Myocyte (in vitro differentiated cells): ENCODE results near the gene TUFT1. TPM values are rescaled to one million over a fixed set of nuclear protein-coding genes. Genes with fewer than 3 reads are reported as not detected.

Source experiments
- DNase-seq: peaks from one replicate; pipeline ENCODE4 v3.0.0-alpha.2; 2012; ENCODE audit warnings: low read depth
- total RNA-seq: library from RNA; depleted of rRNA; stranded (reverse); fragments of >200 nt; gene quantifications from 2 replicates; pipeline ENCODE4 v1.2.3, GENCODE V29; 2014

The TUFT1 gene
- total RNA-seq, 1 donor from 2014 or later: 31.4 TPM

- no peak for DNase-seq
These were observed 3.6 kb upstream of the TUFT1 start for GRCh38 chr1:151536499-151536898.

DNA sequence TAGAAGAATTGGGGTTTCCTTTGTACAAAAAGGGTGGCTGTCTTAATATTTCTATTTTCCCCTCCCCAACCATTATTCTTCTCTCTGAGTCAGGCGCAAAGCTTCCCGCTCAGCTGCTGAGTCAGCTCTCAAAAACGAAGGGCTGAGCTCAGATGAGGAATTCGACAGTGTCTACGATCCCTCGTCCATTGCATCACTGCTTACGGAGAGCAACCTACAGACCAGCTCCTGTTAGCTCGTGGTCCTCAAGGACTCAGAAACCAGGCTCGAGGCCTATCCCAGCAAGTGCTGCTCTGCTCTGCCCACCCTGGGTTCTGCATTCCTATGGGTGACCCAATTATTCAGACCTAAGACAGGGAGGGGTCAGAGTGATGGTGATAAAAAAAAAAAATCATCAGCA lies 3.0 kb upstream of the TUFT1 start:
- peak; percentile 77 for DNase-seq

DNA sequence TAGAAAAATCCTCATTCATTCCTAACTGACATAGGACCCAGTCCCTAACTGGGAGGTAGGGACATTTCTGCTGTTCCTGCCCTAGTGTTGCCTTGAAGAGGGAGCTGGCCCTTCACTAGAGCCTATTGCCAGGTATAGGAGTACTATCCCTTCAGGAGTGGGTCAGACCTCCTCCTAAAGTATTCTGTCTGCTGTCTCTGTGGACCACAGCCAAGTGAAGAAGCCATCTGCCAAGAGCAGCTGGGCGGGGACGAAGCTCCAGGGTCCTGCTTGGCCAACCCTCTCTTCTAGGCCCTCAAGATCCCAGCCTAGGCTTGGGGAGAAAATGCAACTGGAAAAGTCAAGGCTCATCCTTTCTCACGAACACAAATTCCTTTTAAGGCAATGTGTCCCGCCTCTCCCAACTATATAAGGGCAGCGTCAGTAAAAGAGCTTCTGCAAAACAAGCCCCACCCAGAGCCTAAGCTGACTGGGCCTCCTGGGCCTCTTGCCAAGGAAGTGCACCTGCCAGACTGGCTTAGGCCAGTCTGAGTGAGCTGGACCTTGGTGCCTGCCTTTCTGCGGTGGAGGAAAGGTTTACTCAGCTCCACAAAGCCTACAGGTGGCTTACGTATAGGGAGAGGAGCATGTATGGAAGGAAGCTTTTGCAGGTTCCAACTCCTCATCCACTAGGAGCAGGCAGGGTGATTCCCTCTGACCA lies 638 bp upstream of the TUFT1 start:
- DNase-seq: peak; percentile 98

DNA sequence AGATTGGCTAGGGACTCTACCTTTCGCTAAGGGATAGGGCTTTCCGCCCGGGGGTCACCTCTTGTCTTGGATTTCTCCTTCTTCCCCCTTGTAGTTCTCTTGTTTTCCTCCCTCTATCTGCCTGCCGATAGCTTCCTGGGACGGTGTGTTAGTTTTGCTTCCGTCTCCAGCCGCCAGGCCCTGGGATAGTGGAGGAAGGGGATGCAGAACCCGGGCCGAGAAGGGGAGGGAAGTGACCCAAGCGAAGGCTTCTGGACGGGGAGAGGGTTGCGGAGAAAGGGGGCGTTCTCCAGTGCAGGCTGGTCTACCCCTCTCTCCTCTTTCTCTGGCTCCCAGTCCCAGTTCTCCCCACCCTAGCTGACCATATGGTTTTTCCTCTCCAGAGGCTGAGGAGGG lies 871 bp downstream of the TUFT1 start:
- DNase-seq: peak; percentile 31

- DNase-seq: no peak
These were observed 1.6 kb downstream of the TUFT1 start for GRCh38 chr1:151541752-151542151.

DNA sequence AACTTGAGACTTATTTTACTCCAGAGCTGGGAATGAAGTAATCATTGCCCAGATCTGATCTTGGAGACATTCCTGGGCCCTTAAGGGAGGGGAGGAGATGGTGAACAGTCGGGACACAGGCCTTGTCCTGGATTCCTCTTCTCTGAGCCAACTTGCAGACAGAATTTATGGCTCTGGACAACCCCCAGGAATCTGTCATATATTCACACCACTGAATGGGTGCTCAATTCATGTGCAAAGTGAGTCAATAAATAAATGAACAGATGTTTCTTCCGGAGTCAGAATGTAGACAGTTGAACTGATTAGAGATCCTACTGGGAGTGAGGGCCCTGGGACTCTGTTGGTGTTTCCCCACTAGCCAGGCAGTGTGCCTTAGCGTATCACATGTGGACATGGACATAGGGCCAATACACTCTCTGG lies 2.6 kb downstream of the TUFT1 start:
- DNase-seq: peak; percentile 69

- no peak for DNase-seq
These were observed 5.4 kb downstream of the TUFT1 start for GRCh38 chr1:151545542-151545941.

DNA sequence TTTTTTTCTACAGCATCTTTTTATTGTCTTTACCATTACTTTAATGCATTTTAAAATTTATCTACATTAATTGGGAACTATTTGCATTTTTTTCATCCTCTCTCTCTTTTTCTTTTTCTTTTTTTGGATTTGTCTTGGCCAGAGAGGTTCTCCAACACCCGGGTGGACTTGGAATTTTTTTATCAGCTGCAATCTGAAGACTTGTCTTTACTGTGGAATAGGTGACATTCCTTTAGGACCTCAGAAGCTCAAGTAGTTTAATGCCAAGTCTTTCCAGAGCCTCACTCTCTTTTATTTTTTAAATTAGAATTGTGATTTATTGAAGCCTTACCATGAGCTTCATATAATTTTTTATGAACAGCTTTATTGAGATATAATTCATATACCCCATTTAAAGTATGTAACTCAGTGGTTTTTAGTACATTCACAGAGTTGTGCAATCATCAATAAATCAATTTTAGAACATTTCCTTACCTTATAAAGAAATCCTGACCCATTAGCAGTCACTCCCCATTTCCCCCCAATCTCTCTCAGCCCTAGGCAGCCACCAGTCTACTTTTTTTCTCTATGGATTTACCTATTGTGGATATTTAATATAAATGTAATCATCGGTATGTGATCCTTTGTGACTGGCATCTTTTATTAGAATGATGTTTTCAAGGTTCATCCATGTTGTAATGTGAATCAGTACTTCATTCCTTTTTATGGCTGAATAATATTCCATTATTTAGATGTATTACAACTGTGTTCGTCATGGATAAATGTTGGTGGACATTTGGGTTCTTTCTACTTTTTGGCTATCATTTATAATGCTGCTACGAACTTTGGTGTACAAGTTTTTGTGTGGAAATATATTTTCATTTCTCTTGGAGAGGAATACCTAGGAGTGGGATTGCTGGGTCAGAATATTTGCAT lies 6.2 kb downstream of the TUFT1 start:
- no peak for DNase-seq

DNA sequence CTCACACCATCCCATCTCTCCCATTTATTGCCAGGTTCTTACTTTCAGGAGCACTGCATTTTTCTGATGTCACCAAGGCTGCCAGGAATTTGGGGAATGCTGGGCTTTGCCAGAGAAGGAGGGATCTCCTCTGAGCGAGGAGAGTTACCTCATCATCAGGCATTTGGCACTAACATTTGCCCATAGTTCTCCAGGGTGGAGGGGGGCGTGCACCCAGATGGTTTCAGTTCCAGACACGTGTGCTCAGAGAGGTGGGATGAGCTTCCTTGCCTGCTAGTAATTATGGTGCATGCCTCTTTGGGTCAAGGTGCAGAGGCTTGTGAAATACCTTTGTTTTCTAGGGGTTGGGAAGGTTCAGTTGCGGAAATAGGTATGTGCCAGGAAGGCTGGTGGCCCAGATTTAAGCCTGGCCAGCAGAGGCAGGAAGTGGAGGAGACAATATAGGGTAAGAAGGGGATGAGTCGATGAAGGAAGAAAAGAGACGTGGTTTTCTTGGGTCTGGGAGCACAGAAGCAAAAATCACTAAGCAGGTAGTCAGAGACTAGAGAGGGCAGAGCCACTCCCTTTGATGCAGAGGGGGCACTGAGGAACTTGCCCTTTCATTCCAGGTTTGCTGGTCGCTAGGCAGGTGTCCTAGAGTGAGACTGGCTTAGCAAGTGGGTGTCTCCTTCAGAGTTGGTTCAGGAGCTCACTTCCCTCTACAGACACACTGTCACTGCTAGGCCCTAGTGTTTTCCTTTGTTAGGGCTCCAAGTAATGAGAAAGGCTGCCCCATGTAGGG lies 7.2 kb downstream of the TUFT1 start:
- peak; percentile 85 for DNase-seq

GRCh38 chr1:151547900-151548230 lies 7.8 kb downstream of the TUFT1 start:
- DNase-seq: peak; percentile 52

DNA sequence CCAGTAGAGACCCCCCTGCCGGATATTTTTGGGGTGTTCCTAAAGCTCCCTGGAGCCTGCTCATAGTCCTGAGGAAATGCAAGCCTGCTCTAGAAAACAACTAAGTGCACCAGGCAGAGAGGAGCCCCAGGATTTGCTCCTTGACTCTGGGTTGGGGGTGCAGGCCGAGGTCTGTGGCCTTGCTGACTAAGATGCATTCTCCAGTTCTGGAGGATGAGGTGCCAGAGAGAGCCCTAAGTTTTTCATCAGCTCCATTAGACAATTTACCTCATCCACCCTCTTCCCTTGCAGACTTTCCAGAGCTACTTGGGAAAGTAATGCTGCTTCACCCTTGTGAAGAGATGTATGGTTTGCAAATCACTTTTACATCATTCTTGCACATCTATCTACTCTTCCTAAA lies 9.1 kb downstream of the TUFT1 start:
- DNase-seq: no peak

GRCh38 chr1:151553659-151554058 lies 13.6 kb downstream of the TUFT1 start:
- peak; percentile 32 for DNase-seq

- no peak for DNase-seq
These were observed 15.9 kb downstream of the TUFT1 start for GRCh38 chr1:151556052-151556451.

- no peak for DNase-seq
These were observed 22.6 kb downstream of the TUFT1 start for GRCh38 chr1:151562661-151563060.

GRCh38 chr1:151563376-151563775 lies 23.3 kb downstream of the TUFT1 start:
- no peak for DNase-seq

DNA sequence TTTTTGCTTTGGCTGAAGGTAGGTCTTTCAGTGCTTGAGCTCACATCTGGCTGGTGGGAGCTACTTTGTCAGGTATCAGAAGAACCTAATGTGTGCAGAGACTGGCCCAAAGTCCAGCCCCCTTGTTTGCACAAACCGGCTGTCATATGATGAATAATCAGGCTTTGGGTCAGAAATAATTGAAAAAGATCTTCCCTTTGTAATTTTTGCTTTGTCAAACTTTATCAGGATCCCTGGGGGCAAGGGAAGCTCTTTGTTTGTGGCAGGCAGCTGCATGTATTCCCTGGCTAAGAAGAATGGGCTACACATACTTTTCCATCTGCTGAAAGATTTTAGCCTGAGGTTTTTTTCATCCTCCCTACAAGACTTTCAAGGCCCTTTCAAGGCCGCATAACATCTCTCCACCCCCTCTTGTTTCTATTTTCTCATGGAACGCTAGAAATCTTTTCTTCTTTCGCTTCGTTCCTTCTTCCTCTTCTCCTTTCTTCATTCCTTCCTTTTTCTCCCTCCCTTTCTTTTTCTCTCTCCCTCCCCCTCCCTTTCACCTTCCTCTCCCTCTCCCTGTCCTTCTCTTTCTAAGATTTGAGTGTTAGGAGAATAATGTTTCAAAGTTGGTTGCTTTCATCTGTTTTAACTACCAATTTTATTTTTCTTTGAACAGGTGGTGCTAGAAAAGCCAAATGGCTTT lies 25.5 kb downstream of the TUFT1 start:
- DNase-seq: no peak

DNA sequence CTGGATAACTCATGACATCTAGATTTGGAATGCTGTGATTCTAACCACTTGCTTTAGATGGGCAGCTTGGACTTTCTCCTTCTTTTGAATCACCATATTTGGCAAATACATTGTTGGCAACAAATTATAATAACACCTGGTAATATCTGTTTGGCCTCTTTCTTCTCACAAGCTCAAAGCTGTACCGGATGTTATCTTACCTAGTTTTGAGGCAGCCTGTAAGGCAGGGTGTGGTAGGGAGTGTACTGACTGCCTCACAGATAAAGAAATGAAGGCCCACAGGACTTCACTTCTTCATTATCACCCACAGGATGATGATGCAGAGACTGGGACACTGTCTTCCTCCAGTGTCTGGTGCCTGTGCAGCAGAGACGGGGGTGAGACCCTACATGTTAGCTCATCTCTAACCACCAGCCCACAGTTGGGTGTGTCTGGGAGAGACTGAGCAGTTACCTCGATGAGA lies 28.5 kb downstream of the TUFT1 start:
- DNase-seq: no peak

- no peak for DNase-seq
These were observed 30.7 kb downstream of the TUFT1 start for GRCh38 chr1:151570819-151571218.

DNA sequence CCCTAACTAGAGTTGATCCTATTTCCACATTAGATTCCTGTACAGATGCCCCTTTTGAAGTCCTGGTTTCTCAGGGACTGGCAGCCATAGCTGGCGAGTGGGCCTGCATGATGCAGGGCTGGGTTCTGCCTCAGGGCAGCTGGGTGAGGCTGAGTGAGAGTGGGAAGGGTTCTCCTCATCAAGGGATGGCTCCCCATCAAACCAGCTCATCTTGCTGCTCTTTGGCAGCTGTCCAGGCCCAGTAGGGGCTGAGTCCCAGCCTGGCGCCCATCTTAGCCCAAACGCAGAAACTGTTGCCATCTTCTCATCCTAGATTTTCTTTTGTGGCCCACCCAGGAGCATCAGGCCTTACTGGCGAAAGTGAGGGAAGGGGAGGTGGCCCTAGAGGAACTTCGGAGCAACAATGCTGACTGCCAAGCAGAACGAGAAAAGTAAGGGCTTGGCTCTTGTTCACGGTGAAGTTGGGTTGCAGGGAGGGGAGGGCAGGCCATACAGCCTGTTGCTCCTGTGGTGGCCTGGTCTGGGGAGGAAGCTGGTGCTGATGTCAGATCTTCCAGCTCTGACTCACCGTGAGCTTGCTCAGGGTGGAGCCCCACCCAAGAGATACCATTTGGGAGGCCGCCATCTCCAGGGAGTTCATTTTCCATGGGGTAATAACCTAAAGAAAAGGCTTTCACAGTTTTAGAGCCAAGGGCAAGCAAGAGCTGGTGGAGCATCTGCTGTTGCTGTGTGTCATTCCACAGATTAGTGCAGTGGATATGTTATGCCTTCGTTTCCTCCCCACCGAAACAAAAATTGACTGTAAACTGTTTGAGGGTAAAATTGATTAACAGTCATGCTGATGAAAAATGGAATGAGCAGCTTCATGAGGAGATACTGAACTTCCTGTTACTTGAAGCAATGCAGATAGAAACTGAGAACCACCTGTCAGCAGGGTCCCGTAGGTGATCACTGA lies 34.7 kb downstream of the TUFT1 start:
- DNase-seq: peak; percentile 51

DNA sequence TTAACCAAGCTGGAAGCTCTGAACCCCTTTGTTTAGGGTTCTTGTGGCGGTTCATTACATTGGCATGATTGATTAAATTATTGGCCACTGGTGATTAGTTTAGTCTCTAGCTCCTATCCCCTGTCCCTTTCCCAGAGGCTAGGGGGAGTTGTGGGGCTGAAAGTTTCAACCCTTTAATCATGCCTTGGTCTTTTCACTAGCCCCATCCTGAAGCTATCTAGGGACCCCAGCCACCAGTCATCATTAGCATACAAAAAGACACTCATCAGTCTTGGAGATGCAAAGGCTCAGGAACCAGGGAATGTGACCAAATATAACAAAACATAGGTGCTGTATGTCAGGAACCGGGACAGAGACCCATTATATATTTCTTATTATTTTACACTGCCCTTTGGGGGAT lies 37.1 kb downstream of the TUFT1 start:
- no peak for DNase-seq
